HG03045 (cell line): Measurements from ENCODE around the gene DAO.
"Not testable (repeated sequence)": the region's sequence is repeated elsewhere in the genome, so short reads cannot be mapped to it uniquely, and the experiment has no call there.

Experiments
- ATAC-seq: cut with Tn5 transposase; IDR thresholded peaks from one replicate; pipeline ENCODE4 v1.9.1; 2021; ENCODE audit warnings: mild to moderate bottlenecking, moderate library complexity; ENCODE audit not compliant: unreplicated experiment

Gene DAO

DNA sequence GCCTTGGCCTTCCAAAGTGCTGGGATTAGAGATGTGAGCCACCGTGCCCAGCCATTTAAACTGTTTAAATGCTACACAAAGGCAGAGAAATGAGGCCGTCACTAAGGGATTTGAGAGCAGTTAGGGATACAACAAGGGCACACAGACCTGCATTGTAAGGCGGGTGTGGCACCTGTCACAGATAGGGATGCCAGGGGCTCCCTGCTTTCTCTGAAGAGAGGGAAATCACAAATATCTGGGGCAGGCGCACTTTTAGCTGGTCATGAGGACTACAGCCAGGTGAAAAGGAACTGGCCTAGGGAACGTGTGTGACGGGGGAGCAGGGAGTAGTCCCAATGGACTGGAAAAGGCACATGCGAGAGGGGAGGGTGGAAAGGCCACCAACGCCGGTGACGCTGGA lies 32.2 kb upstream of the DAO start:
- no peak for ATAC-seq

DNA sequence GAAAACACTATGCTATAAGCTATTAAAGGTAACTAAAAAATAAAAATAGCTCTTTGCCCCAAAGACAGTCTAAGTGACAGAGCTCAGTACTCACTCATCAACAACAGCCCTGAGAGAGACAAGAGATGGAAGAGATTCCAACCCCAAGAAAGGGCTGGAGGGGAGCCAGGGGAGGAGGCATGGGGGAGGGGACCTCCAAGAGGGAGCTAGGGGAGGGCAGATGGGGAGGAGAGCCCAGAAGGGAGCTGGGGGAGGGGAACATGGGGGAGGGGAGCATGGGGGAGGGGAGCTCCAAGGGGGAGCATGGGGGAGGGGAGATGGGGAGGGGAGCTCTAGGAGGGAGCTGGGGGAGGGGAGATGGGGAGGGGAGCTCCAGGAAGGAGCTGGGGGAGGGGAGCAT lies 30.2 kb upstream of the DAO start:
- ATAC-seq: no peak

DNA sequence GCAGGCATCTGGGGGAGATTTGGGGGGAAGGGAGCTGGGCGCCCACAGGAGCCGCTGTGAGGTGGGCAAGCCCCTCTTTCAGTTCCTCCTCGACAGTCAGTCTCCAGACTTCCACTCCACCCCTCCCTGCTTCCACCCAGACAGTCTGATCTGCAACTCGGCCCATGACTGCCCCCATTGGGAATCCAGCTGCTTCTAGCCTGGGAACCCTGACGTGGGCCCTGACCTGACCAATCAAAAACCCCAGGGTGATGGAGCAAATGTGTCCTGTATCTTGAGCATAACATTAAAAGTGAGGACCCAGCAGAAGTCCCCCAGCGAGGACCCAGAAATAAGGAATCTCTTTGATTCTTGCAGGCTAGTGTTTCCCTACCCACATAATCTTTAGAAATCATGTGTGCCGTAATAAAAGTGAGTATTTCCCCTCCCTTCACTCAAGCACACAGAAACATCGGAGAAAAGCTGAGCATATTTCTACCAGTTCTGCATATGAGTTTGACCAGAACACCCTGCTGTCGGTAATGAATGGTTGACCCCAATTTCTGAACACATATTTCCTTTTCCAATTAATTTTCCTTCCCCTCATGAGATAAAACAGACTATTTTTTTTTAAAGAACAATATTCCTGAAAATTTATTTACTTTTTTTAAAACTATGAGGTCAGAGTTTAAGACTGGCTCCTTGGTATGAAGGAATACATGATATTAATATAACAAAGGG lies 28.9 kb upstream of the DAO start:
- ATAC-seq: no peak

DNA sequence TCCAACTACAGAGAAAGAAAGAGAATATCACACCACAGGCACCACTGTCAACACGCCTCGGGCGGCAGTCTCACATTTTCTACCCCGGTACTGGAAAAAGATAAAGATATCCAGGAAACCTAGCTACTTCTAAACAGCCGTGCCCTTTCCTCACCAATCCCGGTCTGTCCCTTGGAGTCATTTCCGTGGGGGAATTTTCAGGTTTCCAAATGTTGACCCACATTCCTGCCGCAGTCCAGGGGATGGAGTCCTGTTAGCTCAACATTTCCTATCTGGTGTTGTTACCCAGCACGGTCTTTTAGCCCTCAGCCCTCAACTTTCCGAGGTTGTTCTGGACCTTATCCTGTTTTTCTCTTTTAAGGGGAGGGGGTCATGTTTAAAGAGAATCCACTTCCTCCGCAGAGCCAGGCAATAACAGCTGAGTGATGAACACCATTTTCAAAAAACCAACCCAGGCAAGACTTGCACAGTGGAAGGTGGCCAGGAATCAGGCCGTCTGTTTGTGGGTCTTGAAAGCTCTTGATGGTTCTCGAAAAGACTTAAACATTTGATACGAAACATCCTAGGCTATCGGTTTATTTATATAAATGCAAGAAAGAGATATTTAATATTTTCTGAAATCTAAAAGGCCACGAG lies 27.1 kb upstream of the DAO start:
- no peak for ATAC-seq

DNA sequence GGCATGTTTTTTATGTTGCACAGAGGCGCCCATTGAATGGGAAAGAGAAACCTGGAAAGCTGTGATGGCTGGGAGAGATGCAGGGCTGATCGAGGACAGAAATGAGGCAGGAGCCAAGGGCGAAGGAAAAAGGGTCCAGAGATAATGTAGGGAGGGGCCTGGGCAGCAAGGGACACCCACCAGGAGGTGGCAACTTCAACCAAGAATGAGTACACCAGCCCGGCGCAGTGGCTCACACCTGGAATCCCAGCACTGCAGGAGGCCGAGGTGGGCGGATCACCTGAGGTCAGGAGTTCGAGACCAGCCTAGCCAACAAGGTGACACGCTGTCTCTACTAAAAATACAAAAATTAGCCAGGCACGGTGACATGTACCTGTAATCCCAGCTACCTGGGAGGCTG lies 26.5 kb upstream of the DAO start:
- ATAC-seq: no peak

DNA sequence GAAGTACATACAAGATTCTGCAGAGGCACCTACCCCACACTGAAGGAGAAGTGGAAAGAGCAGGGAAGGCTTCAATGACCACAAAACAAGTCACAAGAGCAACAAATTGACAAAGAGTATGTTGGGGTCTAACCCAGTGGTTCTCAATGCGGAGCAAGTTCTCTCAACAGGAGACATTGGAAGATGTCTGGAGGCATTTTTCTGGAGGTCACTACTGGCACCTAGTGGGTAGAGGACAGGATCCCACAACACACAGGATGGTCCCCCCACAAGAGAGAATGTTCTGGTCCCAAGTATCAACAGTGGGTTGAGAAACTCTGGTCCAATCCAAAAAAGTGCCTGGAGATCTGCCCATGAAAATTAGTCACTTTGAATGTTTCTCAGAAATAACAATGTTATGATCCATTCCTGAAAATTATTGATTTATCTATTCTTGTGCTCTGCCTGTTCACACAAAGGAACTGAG lies 25.9 kb upstream of the DAO start:
- no peak for ATAC-seq

DNA sequence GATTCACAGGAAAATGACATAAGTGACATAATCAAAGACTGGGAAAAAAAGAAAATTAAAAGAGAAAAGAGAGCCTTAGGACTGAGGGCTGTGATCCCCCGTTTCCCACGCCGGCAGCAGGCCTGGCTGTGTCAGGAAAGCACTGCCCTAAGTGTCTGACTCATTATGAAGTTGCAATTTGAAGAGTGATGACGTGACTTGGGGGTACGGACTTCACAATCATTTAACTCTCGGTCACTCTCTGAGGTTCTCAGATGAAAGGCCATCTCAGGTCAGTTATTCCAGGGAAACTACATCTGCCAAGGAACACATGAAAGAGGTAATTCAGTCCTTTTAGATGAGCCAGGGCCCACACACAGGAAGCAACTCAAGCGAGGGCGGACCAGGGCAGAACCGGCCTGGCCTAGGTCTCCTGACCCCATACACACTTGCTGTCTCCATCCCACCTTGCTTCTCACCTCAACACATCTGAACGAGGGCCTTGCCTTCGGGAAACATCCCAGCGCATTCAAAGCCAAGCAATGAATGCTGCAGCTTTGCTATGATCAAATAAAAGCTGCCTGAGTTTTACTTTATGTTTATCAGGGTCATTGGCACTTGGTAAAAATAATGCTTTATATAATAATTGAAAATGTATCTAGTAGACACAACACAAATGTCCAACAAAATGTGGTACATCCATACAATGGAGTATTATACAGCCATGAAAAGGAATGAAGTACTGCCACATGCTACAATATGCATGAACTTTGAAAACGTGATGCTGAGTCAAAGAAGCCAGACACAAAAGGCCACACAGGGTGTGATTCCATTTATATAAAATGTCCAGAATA lies 25.2 kb upstream of the DAO start:
- no peak for ATAC-seq

DNA sequence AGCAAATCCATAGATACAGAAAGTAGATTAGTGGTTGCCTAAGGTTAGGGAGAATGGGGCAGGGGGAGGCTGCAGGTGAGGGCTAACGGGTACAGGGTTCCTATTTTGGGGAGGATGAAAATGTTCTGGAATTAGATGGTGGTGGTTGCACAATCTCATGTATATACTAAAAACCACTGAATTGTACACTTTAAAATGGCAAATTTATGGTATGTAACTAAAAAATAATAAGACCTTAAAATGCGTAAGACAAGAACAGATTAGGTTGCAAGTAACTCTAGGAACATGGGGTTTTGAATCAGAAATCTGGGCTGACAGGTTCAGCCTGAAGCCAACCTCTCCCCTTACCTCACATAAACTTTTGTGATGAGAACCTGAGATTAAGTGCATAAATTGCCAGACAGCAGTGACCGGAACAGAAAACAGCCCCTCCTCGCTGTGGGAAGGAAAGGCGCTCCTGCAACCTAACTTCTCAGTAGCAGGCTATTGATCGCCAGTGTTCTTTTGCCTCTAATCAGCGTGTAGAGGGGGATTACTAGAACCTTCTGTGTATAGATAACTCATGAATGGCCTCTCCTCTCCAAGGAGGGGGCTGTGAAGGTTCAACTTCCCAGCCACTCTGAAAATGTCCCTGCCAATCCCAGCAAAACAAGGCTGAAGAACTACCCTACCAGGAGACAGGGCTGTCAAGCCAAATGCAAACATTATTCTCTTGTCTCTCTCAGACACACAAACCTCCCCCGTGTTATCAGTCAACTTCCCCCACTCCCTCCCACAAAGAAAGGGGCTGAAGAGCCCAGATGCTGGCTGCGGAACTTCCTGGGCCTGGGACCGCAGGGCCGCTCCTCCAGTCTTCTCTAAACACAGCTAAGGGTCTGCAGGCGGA lies 24.4 kb upstream of the DAO start:
- ATAC-seq: no peak

DNA sequence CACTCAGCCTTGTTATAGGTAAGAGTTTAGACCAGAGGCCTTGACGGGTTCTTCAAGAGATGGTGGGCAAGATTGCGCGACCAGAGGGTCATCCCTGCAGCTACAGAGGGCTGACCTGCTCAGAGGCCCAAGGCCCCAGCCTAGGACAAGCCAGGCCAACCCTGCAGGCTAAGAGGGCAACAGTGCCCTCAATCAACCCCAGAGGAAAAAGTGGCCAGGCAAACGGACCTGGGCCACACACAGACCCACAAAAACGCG lies 23.8 kb upstream of the DAO start:
- no peak for ATAC-seq

DNA sequence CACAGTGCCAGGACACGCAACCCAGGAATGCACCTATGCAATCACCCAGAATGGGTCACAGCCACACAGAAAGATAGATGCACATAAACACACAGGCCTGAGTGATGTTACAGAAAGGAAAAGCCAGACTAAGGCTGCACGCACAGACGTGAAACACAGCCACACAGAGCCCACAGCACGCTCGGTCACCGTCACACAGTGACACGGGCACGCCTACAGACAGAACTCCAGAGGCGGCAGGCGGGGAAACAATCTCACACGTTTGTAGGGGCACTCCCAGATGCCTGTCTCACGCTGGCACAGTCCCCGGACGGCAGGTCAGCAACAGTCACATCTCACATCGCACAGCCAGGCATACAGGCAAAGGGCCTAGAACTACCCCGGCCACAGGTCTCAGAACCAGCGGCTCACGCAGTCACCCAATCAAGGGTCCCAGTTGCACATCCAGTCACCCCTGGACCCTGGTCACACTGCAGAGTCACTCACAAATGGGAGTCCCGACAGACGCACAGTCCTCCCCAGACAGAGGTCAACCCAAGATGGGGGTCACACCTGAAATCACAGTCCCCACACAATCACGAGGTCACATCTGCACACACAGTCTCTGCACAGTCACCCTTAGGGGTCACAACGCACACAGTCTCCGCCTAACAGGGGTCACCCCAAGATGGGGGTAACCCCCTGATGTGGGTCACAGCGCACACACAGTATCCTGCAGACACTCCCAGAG lies 23.3 kb upstream of the DAO start:
- ATAC-seq: peak; percentile 24

DNA sequence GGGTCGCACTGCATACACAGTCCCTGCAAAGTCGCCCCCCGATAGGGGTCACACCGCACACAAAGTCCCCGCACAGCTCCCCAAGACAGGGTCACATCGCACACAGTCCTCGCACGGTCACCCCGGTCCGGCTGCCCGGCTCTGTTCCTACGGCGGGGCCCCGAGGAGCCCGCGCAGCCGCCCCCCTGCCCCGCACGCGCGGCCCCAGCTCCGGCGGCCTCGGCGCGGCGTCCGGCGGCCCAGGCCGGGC lies 22.8 kb upstream of the DAO start:
- no peak for ATAC-seq

DNA sequence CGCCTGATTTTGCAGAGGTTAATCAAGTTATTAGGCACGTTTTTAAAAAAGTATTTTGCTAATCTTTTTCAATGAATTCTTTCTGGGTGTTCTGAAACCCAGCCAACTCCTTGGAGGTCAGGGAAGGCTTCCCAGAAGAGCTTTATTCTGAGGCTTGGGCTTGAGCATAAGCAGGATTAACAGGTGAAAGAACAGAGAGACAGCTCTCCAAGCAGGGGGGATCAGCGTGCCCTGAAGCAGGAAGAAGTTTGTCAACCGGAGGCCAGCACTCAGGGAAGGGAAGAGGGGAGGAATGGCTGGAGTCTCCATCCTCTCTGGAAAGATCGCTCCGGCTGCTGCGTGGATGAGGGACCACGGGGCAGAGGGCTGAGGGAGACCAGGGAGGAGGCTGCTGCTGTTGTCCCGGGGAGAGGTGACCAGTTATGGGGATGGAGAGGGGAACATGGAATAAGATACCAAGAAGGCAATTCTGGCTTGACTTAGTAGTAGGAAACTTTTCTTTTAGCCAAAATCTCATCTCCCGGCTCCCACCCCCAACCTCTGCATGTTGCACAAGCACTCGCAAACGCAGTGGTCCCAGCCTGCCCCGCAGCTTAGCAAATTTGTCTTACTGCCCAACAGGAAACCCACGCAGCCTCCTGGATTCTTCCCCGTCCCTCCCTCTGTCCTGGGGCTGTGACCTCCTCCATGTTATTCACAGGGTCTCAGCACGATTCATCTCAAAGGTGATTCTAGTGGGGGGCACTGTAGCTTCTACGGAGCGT lies 21.4 kb upstream of the DAO start:
- no peak for ATAC-seq

DNA sequence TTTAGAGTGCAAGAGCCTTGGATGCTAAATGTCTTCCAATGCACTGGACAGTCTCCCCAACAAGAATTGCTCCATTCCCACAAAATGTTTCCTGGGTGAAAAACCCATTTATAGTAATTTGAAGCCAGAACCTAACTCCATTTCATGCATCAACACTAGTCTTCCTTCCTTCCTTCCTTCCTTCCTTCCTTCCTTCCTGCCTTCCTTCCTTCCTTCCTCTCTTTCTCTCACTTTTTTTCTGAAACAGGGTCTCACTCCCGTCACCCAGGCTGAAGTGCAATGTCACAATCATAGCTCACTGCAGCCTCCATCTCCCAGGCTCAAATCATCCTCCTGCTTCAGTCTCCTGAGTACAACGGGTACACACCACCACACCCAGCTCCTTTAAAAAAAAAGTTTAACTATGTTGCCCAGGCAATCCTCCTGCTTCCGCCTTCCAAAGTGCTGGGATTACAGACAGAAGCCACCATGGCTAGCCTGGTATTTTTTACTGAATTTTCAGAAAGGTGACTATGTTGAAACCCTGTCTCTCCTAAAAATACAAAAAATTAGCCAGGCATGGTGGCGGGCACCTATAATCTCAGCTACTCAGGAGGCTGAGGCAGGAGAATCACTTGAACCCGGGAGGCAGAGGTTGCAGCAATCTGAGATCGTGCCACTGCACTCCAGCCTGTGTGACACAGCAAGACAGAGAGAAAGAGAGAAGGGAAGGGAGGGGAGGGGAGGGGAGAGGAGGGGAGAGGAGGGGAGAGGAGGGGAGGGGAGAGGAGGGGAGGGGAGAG lies 20.6 kb upstream of the DAO start:
- not testable (repeated sequence) for ATAC-seq

DNA sequence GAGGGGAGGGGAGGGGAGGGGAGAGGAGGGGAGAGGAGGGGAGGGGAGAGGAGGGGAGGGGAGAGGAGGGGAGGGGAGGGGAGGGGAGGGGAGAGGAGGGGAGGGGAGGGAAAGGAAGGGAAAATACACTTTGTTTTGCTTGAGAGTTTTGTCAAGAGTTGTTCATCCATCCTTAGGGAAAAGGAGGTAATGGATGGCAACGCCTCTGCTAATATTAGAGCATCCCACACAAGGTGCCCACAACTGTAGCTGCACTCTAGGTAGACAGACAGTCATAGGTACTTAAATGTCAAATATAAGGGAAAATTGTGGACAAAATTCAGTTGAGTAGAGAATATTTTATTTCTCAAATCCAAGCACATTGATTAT lies 20.0 kb upstream of the DAO start:
- no peak for ATAC-seq

DNA sequence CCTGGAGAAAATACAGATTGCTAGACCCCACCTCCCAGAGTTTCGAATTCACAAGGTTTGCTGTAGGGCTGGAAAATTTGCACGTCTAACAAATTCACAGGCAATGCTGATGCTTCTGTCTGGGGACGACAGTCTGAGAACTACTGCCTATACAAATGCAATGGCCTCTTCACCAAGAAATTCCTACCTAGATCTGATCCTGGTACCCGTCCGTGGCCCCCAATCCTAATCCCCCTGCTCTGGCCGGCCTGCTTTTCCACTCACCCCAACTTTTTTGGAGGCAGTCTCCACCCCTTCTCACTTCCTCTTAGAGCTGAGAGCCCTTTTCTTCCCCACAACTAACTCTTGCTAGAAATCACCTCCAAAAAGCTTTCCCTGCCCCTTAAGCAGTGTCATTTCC lies 19.4 kb upstream of the DAO start:
- ATAC-seq: no peak

DNA sequence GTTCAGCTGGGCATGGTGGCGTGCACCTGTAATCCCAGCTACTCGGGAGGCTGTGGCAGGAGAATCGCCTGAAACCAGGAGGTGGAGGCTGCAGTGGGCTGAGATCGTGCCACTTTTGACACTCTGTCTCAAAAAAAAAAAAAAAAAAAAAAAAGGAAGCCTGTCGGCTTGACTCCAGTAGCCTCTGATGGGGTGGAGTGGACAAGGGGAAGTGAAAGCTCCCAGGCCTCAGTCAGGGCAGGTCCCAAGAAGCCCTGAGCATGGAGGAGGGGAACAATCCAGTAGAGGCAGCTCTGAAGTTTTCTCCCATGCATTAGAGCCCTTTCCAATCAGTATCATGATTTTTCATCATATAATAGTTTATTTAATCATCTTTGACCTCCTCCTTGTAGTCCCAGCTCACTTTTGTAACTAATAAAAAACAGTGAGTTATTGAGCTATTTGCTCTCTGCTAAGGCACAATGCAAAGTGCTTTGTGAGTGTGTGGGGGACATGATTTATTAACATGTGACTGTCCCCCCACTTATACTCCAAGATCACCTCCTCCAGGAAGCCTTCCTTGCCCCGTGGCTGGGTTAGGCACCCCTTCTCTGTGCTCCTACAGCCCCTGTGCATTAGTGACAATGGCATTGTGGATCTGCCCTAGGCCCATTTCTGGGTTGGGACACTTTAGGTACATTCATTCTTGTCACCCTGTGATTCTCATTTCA lies 17.9 kb upstream of the DAO start:
- no peak for ATAC-seq

DNA sequence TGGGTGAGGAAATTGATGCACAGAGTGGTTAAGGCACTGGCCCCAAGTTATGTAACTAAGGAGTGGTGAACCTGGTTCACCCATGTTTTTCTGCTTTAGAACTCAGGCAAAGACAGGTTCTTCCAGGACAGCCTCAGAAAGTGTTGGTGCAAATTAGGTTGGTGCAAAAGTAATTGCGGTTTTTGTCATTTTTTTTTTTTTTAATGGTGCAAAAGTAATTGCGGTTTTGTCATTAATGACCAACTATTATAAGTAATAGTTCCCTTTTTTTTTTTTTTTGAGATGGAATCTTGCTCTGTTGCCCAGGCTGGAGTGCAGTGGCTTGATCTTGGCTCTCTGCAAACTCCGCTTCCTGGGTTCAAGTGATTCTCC lies 17.3 kb upstream of the DAO start:
- no peak for ATAC-seq

DNA sequence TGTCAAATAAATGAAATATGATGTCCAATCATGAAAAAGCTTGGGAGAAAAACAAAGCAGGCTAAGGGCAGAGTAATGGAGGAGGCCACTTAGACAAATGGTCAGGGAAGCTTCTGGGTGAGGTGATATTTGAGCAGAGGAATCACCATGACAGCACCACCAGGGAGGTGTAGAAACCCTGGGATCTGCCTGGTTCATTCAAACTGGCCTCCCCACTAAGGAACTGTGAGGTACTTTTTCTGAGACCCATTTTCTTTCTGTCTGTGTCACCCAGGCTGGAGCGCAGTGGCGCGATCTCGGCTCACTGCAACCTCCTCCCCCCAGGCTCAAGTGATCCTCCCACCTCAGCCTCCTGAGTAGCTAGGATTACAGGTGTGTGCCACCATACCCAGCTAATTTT lies 14.7 kb upstream of the DAO start:
- no peak for ATAC-seq

DNA sequence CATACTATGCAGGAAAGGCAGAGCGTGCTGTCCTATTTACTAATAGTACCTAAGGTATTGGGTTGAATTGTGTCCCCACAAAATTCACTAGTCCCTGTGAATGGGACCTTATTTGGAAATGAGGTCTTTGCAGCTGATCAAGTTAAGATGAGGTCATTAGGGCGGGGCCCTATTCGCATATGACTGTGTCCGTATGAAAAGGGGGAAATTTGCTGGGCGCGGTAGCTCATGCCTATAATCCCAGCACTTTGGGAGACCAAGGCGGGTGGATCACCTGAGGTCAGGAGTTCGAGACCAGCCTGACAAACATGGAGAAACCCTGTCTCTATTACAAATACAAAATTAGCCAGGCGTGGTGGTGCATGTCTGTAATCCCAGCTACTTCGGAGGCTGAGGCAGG lies 13.8 kb upstream of the DAO start:
- not testable (repeated sequence) for ATAC-seq
